GM19397 (cell line): ENCODE results near the gene SERPINB6.

Experiments
- ATAC-seq: cut with Tn5 transposase; IDR thresholded peaks from one replicate; pipeline ENCODE4 v1.9.1; 2021; ENCODE audit warnings: mild to moderate bottlenecking, moderate library complexity; ENCODE audit not compliant: unreplicated experiment

The SERPINB6 gene

DNA sequence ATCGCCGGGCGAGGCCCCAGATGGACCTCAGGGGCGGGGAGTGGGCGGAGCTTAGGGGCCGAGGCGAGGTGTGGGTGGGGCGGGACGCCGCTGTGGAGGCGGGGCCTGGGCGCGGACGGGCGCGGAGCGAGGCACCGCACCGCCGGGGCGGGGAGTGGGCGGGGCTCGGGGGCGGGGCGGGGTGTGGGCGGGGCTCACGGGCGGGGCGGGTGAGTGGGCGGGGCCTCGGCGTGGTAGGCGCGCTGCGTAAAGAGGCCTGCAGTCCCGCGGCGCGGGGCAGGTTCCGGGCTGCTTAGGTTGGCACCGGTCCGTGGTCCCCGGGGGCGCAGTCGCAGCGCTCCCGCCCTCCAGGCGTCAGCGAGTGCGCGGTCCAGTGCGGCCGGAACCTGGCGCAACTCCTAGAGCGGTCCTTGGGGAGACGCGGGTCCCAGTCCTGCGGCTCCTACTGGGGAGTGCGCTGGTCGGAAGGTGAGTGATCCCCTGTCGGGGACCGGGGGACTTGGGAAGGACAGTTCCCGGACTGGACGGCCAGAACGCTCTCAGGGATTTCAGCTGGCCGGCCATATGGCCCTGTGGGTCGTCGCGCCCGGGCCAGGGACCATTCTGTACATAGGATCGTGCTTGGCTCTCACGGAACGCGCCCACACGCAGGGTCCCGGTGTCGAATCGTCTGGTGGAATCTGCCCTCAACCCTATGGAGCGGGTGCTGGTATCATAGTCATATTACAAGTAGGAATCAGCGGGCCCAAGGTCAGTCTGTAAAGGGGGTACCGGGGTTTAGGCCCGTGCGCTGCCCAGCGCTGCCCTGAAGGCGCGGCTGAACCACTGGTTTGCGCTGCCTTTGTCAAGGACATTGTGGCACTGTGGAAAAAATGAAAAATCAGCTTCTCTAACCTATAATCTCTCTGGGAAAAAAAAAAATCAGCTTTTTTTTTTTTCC lies 28.5 kb upstream of the SERPINB6 start, which contains the start of gene NQO2:
TSS of gene NQO2 (plus strand) at position 277 of the 940 bp plus-strand sequence. CDS start 6,659 bp downstream, outside the sequence.
- peak; percentile 74 for ATAC-seq

DNA sequence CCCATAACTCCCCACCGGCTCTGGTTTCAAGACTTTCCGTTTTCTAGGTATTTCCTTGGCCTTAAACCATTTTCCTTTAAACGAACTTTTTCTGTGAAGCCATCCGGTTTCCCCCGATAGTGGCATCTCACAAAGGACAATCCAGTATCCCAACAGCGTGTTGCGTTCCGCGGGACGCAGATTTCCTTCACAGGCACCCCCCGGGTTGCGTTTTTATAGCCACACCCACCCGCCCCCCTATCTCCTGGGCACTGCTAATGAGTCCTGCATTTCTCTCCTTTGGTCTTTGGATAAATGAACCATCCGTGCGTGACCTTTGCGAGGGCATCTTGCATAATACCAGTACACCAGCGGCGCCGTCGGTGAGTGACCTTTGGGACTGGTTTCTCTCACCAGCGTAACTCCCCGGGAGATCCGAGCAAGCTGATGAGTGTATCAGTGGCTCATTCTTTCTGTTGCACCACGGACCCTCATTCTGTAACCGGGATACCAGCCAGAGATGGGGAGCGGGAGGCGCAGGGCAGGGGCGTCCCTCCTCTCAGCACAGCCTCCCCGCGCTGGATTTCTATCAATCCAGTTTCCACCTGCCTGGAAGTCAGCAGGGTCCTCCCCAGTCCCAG lies 27.7 kb upstream of the SERPINB6 start:
- ATAC-seq = no peak

DNA sequence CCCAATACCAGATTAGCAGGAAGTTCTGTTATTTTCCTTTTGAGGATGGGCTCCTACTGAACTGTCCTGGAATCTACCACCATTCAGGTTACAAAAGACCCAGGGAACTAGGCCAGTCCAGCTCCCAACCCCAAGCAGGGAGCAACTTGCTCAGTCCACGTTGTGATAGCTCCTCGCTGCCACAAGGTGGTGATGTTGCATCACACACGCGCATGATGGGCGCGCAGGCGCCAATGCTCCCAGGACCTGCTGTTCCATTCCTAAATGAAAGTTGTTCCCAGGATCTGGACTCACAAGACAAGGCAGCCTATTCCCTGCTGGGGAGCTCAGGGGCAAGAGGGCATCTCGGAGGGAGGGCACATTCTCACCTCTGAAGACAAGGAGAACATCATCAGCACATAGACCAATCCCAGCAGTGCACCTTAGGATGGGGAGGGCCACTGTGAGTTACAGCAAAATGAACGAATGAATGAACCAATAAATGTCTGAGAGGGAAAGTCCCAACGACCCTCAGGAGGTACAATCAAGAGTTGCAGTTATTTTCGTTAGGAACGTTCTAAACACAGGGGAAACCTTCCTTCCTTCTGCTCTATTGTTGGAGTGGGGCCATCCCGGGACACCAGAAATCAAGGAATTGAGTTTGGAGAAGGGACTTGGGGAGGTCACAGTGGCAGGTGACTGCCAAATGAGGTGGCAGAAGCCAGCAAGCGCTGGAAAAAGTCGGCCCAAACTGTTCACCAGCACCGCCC lies 27.1 kb upstream of the SERPINB6 start:
- peak; percentile 37 for ATAC-seq

DNA sequence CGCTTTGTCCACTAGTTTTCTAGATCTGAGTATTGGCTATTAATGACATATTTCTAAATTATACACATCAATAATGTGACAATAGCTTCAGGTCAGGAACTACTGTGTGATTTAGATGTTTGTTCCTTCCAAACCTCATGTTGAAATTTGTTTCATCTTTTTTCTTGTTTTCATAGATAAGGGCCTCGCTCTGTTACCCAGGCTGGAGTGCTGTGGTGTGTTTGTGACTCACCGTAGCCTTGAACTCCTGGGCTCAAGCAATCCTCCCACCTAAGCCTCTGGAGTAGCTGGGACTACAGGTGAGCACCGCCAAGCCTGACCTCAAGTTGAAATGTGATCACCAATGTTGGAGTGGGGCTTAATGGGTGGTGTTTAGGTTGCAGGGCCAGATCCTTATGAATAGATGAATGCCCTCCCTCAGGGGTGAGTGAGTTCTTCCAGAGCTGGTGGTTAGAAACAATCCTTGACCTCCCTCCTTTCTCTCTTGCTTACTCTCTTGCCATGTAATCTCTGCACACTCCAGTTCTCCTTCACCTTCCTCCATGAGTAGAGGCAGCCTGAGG lies 22.5 kb upstream of the SERPINB6 start:
- no peak for ATAC-seq

DNA sequence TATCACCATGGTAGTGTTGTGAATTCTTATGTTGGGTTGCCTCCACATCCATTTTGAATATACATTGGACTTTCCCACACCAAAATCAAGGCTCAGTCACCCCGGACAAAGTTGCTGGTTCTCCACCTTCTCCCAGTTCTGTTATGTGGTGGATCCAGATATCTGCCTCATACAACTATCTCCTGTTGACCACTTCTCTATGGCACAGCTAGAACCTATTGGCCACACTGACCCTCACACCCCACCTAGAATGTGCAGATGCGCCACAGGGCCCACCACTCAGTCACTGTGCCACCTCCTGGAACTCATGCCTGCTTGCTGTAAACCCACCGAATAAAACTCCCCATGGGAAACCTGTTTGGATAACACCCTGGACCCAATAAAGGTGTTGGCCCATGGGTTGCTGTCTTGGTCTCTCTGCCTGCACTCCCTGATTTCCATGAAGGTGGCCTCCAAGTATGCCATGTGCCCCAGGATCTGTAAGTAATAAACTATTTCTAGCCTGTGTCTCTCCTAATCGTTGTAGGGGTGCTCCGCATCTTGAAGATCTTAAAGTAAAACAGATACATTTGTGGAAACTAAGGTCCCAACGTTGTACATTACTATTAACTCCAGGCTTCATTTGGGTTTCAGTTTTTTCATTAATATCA lies 21.1 kb upstream of the SERPINB6 start:
- no peak for ATAC-seq

DNA sequence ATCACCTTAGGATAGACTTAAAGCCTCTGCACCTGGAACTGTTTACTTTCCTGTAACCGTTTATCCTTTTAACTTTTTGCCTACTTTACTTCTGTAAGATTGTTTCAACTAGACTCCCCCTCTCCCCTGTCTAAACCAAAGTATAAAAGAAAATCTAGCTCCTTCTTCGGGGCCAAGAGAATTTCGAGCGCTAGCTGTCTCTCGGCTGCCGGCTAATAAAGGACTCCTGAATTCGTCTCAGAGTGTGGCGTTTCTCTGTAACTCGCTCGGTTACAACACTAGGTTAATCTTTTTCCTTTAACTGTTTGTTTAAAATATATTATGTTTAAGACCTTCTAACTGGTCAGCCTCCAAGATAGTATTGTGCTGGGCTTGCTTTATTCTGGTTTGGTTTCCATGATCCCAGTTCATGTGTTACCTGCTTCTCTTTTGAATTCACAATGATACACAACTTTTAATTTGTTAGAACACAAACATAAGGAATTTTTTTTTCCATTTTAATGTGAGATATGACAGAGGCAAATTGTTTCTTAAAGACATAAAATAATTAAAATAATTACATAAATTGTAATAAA lies 19.7 kb upstream of the SERPINB6 start:
- ATAC-seq = no peak

DNA sequence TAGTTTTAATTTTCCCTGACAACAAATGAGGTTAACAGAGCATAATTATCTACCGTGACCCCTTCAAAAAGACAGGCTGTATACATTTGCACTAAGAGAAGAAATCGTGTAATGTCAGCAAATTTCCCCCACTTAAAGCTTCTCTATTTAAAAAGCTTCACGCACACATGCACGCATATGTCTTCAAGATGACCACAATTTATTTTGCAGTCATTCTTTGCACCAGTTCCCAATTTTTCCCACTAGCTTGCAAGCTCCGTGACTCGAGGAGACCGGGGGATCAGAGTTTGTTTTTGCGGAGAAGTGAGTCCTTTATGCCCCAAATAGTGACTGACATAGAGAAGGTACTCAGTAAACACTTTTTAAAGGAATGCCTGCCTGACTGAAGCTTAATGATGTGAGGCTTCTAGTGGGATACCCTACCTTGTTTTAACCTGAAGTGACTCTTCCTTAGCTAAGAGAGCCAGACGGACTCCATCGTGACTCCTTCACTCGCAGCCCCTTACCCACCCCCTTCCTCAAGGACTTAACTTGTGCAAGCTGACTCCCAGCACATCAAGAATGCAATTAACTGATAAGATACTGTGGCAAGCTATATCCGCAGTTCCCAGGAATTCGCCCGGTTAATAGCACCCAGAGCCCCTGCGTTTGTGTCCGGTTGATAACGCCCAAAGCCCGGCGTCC lies 19.0 kb upstream of the SERPINB6 start:
- no peak for ATAC-seq

DNA sequence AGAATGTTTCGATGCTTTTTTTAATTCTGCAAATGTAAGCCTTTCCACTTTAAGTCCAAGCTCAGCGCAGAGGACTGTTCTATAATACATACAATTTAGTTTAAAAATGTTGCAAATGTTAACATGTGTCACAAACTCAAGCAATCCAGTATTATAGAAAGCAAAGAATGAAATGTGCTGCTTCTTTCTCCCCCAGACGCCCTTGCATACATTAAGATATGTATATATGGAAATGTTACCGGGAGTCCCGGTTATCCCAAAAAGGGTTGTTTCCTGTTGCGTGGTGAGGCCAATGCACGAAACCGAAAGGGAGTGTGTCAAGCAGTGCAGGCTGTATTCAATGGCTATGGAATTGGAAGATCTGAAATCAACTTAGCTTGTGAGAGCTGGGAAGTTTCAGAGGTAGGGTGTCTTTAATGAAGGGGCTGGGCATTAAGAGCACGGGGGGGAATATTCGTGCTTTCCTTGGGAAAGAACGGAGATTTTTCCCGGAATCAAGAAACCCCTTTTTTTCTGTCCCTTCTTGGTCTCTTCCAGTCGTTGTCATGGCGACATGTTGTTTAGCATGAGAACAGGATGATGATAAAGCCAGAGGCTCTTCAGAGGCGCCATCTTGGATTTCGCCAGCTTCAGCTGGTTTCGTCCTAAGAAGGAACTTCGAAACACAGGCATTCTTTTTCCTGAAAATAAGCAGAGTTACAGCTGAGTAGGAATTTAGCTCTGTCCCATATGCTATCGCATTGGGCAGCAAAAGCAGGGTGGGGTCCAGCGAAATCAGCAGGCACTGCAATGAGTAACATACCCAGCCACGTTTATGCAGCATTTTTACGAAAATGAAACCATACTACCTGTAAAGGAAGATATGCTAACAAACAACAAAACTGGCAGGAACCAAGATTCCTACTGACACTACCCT lies 18.2 kb upstream of the SERPINB6 start:
- ATAC-seq = peak; percentile 62

DNA sequence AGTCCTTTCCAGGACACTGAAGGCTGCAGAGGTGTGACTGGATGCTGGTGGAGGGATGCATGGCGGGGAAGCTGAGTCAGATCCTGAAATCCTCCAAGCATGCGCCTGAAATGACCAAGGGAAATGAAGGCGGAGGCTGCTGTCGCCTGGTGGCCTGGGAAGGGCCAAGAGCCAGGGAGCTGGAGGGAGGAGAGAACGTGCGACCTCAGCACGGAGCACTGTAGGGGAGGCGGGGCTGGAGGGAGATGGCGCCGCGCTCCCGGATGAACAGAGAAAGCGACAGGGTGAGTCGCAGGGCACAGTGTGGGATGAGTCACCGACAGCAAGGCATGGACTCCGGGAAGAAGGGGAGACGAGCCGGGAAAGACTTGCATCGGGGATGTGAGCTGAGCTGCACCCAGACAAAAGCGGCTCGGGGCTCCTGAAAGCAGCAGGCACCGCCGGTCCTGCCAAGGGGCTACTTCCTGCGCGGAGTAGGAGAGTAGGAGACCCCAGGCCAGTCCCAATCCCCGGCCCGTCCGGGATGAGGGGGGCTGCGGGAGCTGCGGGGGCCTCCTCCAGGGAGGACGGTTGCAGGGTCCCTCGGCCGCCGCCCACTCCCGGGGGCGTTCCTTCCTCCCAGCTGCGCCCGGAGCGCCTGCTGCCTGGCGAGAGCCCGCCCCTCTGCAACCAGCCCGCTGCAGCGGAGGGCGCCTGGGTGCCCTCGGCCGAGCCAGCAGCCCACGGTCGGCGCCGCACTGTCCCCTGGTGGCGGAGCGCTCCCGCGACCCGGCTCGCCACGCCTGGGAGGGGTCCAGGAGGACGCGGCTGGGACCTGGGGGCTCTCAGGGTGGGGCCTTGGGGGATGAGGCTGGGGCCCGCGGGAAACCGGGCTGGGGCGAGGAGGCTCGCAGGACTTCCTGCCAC lies 17.3 kb upstream of the SERPINB6 start:
- ATAC-seq = peak; percentile 73

DNA sequence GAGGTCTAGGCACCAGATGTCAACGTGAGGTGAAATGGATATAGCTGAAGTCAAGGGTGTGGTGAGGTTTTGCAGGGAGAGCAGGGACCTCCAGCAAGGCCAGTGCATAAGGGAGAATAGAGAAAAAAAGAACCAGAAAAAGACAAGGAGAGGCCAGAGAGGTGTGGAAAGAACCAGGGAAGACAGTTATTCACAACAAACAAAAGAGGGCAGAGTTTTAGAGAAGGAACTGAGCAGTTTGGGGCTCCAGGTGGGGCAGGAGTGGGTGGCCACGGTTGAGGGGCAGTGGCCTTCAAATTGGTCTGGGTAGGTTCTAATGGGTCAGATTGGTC lies 16.7 kb upstream of the SERPINB6 start:
- no peak for ATAC-seq

DNA sequence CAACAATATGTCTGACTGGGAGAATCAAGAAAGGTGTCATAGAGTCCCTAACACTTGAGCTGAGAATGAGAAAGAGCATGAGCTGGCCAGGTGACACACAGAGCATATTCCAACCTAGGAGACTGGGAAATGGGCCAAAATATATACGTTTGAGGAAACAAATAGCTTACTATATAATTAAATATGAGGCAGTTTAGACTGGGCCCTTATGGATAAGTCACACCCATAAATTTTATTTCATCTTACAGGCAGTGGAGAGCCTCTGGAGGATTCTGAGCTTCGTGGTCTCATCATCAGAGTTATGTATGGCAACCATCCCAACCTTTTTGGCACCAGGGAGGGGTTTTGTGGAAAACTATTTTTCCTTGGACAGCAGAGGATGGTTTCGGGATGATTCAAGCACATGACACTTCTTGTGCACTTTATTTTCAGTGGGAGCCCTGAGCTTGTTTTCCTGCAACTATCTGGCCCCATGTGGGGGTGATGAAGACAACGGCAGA lies 15.4 kb upstream of the SERPINB6 start:
- no peak for ATAC-seq

DNA sequence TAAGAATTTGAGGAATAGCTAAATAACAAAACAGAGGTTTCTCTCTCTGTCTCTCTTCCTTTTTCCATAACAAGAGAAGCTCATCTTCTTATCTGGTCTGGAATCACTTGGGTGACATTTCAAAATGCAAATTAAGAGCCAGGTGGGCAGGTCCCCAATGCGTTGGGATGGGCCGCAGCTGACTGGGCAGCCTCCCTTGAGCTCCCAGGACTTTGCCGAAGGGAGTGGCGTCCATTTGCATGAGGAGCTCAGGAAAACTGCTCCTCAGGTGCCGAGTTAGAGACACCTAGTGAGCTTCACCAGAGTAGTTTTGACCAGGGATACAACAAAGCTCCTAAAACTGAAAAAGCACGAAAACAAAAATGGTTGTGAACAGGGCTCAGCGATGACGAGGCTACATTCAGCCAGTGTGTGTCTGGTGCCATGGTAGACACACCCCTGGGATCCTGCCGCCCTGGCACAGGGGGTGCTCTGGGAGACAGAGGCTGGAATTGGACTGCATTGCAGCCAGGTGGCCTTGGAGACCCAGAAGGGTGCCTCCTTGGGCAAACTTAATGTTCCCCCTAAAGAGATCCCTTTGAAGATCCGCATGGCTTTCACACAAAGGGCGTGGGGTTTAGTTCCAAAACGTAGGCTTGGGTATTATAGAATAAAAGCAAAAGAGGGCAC lies 13.5 kb upstream of the SERPINB6 start:
- no peak for ATAC-seq

DNA sequence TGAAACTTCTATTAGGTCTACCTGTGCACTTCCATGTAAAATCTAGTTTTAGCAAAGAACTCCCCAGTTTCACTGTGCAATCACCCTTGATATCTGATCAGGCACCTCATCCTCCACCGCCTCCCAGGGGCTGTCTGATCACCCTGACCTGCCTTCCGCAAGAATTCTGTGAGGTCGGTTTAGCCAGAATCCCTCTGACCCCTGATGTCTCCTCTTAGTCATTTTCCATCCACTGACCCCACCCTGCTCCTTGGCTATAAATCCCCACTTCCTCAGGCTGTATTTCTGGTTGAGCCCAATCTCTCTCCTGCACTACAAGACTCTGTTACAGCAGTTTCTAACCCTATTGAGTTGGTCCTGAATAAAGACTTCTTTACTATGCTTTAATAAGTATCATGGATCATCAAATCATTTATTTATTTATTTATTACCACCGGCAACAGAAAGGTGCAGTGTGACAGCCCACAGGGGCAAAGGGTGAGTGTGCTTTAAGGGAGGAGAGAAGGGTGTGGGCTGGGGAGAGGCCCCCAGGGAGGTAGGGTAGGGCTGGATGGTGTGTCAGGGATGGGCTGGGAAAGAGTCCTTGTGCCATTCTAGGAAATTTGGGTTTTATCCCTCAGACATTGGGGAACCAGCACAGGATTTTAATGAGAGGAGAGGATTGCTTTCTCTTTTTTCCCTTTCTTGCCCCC lies 11.2 kb upstream of the SERPINB6 start:
- no peak for ATAC-seq

DNA sequence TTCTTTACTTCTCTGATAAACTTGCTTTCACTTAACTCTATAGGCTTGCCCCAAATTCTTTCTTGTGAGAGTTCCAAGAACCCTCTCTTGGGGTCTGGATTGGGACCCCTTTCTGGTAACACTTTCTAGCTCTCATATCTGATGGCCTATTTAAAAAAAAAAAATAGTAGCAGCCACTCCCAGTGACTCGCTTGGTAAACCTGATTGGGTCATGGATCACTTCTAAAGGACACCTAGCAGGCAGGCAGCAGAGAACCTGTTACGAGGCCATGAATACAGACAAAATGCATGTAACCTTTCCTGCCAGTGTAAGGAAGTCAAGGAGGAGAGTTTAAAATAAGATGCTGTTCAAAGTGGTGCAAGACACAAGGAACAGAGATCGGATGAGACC lies 9.1 kb upstream of the SERPINB6 start:
- no peak for ATAC-seq

DNA sequence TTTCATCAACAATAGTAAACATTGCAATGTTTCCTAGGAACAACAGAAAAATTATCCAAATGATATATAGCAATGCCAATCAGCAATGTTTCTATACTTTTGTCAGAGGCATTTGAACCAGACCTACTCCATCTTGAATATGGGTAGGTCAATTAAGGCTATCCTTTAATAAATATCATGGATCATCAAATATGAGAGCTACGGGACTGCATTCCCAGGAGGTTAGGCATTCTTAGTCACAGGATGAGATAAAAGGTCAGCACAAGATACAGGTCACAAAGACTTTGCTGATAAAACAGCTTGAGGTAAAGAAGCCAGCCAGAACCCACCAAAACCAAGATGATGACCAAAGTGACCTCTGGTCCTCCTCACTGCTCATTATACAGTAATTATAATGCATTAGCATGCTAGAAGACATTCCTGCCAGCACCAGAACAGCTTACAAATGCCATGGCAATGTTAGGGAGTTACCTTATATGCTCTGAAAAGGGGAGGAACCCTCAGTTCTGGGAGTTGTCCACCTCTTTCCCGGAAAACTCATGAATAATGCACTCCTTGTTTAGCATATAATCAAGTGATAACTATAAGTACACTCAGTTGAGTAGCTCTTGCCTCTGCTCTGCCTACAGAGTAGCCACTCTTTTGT lies 8.6 kb upstream of the SERPINB6 start:
- no peak for ATAC-seq

DNA sequence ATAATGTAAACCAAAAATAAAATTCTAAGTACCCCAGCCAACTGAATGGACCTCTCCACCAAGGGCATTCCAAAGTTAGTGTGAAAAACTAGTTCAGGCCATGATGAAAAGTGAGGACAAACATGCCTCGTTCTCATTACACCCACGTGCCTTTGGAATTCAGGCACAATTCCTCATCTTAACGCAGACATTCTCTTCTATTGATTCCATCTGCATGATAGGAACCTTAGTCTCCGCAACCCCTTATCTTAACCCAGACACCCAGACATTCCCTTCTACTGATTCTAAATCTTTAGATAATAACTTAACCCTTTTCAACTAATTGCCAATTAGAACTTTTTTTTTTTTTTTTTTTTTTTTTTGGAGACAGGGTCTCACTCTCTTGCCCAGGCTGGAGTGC lies 7.6 kb upstream of the SERPINB6 start:
- no peak for ATAC-seq
